H9 (cell line): ENCODE measurements around the gene TMEM59. TPM values are rescaled to one million over a fixed set of nuclear protein-coding genes. Genes with fewer than 3 reads are reported as not detected.

ENCODE experiments used
- DNase-seq: peaks from one replicate; pipeline ENCODE4 v3.0.0-alpha.2; 2017
- H2AFZ ChIP-seq: one replicate; pipeline ENCODE4 v1.6.1; 2013; ENCODE audit warnings: mild to moderate bottlenecking, low read length, control low read depth, moderate library complexity
- H2AK5ac ChIP-seq: 2 replicates; pipeline ENCODE4 v1.6.1; 2013; ENCODE audit warnings: low read length, control low read depth, mixed read lengths; ENCODE audit not compliant: insufficient read length
- H2BK120ac ChIP-seq: one replicate; pipeline ENCODE4 v1.6.1; 2013; ENCODE audit warnings: low read depth, mild to moderate bottlenecking, low read length, control low read depth, inconsistent platforms; ENCODE audit not compliant: poor library complexity, severe bottlenecking
- H2BK12ac ChIP-seq: 2 replicates; pipeline ENCODE4 v1.6.1; 2013; ENCODE audit warnings: low read length, control low read depth, mixed read lengths, low read depth; ENCODE audit not compliant: insufficient read length
- H2BK15ac ChIP-seq: 2 replicates; pipeline ENCODE4 v1.6.1; 2013; ENCODE audit warnings: low read depth, low read length, control low read depth
- H2BK20ac ChIP-seq: one replicate; pipeline ENCODE4 v1.6.1; 2013; ENCODE audit warnings: low read depth, mild to moderate bottlenecking, low read length, control low read depth, inconsistent platforms; ENCODE audit not compliant: poor library complexity, severe bottlenecking
- H2BK5ac ChIP-seq: 2 replicates; pipeline ENCODE4 v1.6.1; 2013; ENCODE audit warnings: low read length, control low read depth, mixed read lengths; ENCODE audit not compliant: insufficient read length
- H3K14ac ChIP-seq: 2 replicates; pipeline ENCODE4 v1.6.1; 2013; ENCODE audit warnings: low read length, control low read depth; ENCODE audit not compliant: insufficient read depth
- H3K18ac ChIP-seq: 2 replicates; pipeline ENCODE4 v1.6.1; 2013; ENCODE audit warnings: low read depth, mild to moderate bottlenecking, mixed read lengths, low read length, control low read depth; ENCODE audit not compliant: insufficient read length
- H3K23ac ChIP-seq: 2 replicates; pipeline ENCODE4 v1.6.1; 2013; ENCODE audit warnings: low read length, control low read depth, mixed read lengths, low read depth; ENCODE audit not compliant: insufficient read length
- H3K23me2 ChIP-seq: 2 replicates; pipeline ENCODE4 v1.6.1; 2013; ENCODE audit warnings: low read depth, mild to moderate bottlenecking, mixed read lengths, low read length, control low read depth; ENCODE audit not compliant: insufficient read length, poor library complexity, severe bottlenecking
- H3K27ac ChIP-seq: 2 replicates; pipeline ENCODE4 v1.5.1; 2013; ENCODE audit warnings: low read length, control low read depth, mixed read lengths, low read depth; ENCODE audit not compliant: insufficient read length
- H3K27me3 ChIP-seq: 2 replicates; pipeline ENCODE4 v1.6.1; 2013; ENCODE audit warnings: low read length, control low read depth, inconsistent platforms; ENCODE audit not compliant: insufficient read depth
- H3K4ac ChIP-seq: 2 replicates; pipeline ENCODE4 v1.6.1; 2013; ENCODE audit warnings: low read depth, mild to moderate bottlenecking, control low read depth, inconsistent platforms, low read length, moderate library complexity
- H3K4me1 ChIP-seq: 2 replicates; pipeline ENCODE4 v1.6.1; 2013; ENCODE audit warnings: low read length, control low read depth, inconsistent platforms; ENCODE audit not compliant: insufficient read depth
- H3K4me2 ChIP-seq: 2 replicates; pipeline ENCODE4 v1.6.1; 2013; ENCODE audit warnings: low read length, control low read depth, mixed read lengths; ENCODE audit not compliant: insufficient read length, insufficient read depth
- H3K56ac ChIP-seq: 2 replicates; pipeline ENCODE4 v1.6.1; 2013; ENCODE audit warnings: low read depth, mild to moderate bottlenecking, mixed read lengths, low read length, control low read depth; ENCODE audit not compliant: insufficient read length
- H3K79me1 ChIP-seq: 2 replicates; pipeline ENCODE4 v1.6.1; 2013; ENCODE audit warnings: low read depth, mild to moderate bottlenecking, moderate library complexity, low read length, control low read depth, inconsistent platforms; ENCODE audit not compliant: insufficient read depth, poor library complexity, severe bottlenecking
- H3K79me2 ChIP-seq: 2 replicates; pipeline ENCODE4 v1.6.1; 2013; ENCODE audit warnings: low read length, control low read depth, inconsistent platforms; ENCODE audit not compliant: insufficient read depth
- H3K9ac ChIP-seq: 2 replicates; pipeline ENCODE4 v1.6.1; 2013; ENCODE audit warnings: low read length, control low read depth, mixed read lengths; ENCODE audit not compliant: insufficient read length; ENCODE audit errors: extremely low read depth
- H3K9me3 ChIP-seq: one replicate; pipeline ENCODE4 v1.6.1; 2013; ENCODE audit warnings: low read depth, low read length, inconsistent platforms; ENCODE audit not compliant: control insufficient read depth
- H3T11ph ChIP-seq: one replicate; pipeline ENCODE4 v1.6.1; 2013; ENCODE audit warnings: mild to moderate bottlenecking, low read length, control low read depth, inconsistent platforms
- H4K20me1 ChIP-seq: one replicate; pipeline ENCODE4 v1.6.1; 2013; ENCODE audit not compliant: control insufficient read depth, insufficient read length, insufficient read depth
- H4K5ac ChIP-seq: 2 replicates; pipeline ENCODE4 v1.6.1; 2013; ENCODE audit warnings: low read depth, mild to moderate bottlenecking, mixed read lengths, low read length, control low read depth; ENCODE audit not compliant: insufficient read length
- H4K8ac ChIP-seq: replicated peaks from 2 replicates; pipeline ENCODE4 v1.6.1; 2013; ENCODE audit warnings: low read length, control low read depth, mixed read lengths, low read depth; ENCODE audit not compliant: insufficient read length
- H4K91ac ChIP-seq: 2 replicates; pipeline ENCODE4 v1.6.1; 2013; ENCODE audit warnings: low read depth, mild to moderate bottlenecking, moderate library complexity, mixed read lengths, low read length, control low read depth; ENCODE audit not compliant: insufficient read length
- H3K27ac Mint-ChIP-seq, 3 experiments: 2 replicates in 2 of 3; 3 replicates in 1 of 3; pipeline ENCODE4 v1.8.0; 2020 to 2021; ENCODE audit warnings: mixed read lengths in 3 of 3, mild to moderate bottlenecking in 1 of 3, moderate library complexity in 1 of 3
- H3K27me3 Mint-ChIP-seq: 2 replicates; pipeline ENCODE4 v1.8.0; 2021; ENCODE audit warnings: low read depth, mild to moderate bottlenecking, moderate library complexity, mixed read lengths
- H3K36me3 Mint-ChIP-seq, 3 experiments: 2 replicates in 2 of 3; 3 replicates in 1 of 3; pipeline ENCODE4 v1.8.0; 2020 to 2021; ENCODE audit warnings: low read depth in 3 of 3, mixed read lengths in 3 of 3; ENCODE audit not compliant: insufficient read depth in 1 of 3
- H3K4me1 Mint-ChIP-seq, 2 experiments: 2 replicates each; pipeline ENCODE4 v1.8.0; 2020; ENCODE audit warnings: mixed read lengths in 2 of 2
- H3K4me3 Mint-ChIP-seq, 2 experiments: 2 replicates in 1 of 2; 3 replicates in 1 of 2; pipeline ENCODE4 v1.8.0; 2020 to 2021; ENCODE audit warnings: mild to moderate bottlenecking in 2 of 2, mixed read lengths in 2 of 2, moderate library complexity in 1 of 2
- H3K9me3 Mint-ChIP-seq, 2 experiments: 2 replicates in 1 of 2; 3 replicates in 1 of 2; pipeline ENCODE4 v1.8.0; 2020; ENCODE audit warnings: mild to moderate bottlenecking in 2 of 2, mixed read lengths in 2 of 2, moderate library complexity in 1 of 2
- WGBS: extraction: QIAGEN DNeasy Blood & Tissue Kit; methylation state at CpG from one replicate; pipeline ENCODE4 v1.1.7; 2013; ENCODE audit warnings: missing lambda C conversion rate, low lambda C conversion rate, mixed read lengths; ENCODE audit not compliant: insufficient read length; ENCODE audit errors: extremely low coverage; 5-methylcytosine and 5-hydroxymethylcytosine counted together
- total RNA-seq: library from RNA; stranded (reverse); gene quantifications from 2 replicates; pipeline ENCODE4 v1.2.1, GENCODE V29; 2021
- TF ChIP-seq, protein P1 (sequence below): fragments of 200-600 bp; sonication (generic); conservative IDR thresholded peaks from 3 replicates; pipeline ENCODE4 v1.8.0; 2021; ENCODE audit warnings: antibody characterized with exemption, mild to moderate bottlenecking

Gene TMEM59
- total RNA-seq, 1 experiment from 2014 or later: 111 TPM

DNA sequence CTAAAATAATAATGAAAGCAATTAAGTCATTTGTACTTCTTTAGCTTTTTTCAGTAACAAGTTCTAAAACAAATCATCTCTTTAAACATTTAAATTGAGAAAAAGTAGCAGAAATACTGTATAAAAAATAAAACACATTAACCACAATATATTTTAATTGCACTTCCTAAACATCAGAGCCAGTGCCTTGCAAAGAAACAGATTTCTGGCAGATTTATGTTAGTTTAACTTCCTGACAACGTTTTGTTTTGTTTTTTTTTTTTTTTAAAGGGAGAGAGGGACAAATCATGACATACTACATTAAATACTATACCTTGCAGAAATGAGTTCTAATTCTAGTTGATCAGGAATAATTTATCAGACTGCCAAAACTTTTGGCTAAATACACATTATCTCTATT is 11.2 kb downstream of the TMEM59 start:
- no CpG with 5 or more reads among the region's 1 CpG for WGBS
- H3K9me3 ChIP-seq: no peaks in the 10 kb centered on the region

More for the DNA sequence above, 11.2 kb downstream of the TMEM59 start:
- H3K79me2 ChIP-seq: no peaks in the 10 kb centered on the region
- no peak overlapping the region for H4K91ac ChIP-seq
- no peak overlapping the region for H3K14ac ChIP-seq
- no peaks in the 10 kb centered on the region for H3K23me2 ChIP-seq
- H3K4me1 ChIP-seq: no peaks in the 10 kb centered on the region
- no peak overlapping the region for H2BK12ac ChIP-seq
- H3K18ac ChIP-seq: no peak overlapping the region
- H3K4ac ChIP-seq: no peak overlapping the region
- no peaks in the 10 kb centered on the region for H3K4me1 Mint-ChIP-seq
- H3K27me3 ChIP-seq: no peaks in the 10 kb centered on the region
- no peak overlapping the region for H3K23ac ChIP-seq
- no peak overlapping the region for H2BK20ac ChIP-seq
- H2BK5ac ChIP-seq: no peak overlapping the region
- no peaks in the 10 kb centered on the region for H4K20me1 ChIP-seq
- H4K8ac ChIP-seq: no peak overlapping the region
- no peak overlapping the region for H2AK5ac ChIP-seq
- no peaks in the 10 kb centered on the region for H3K9me3 Mint-ChIP-seq
- H2AFZ ChIP-seq: no peak overlapping the region
- TF ChIP-seq, protein P1, sequence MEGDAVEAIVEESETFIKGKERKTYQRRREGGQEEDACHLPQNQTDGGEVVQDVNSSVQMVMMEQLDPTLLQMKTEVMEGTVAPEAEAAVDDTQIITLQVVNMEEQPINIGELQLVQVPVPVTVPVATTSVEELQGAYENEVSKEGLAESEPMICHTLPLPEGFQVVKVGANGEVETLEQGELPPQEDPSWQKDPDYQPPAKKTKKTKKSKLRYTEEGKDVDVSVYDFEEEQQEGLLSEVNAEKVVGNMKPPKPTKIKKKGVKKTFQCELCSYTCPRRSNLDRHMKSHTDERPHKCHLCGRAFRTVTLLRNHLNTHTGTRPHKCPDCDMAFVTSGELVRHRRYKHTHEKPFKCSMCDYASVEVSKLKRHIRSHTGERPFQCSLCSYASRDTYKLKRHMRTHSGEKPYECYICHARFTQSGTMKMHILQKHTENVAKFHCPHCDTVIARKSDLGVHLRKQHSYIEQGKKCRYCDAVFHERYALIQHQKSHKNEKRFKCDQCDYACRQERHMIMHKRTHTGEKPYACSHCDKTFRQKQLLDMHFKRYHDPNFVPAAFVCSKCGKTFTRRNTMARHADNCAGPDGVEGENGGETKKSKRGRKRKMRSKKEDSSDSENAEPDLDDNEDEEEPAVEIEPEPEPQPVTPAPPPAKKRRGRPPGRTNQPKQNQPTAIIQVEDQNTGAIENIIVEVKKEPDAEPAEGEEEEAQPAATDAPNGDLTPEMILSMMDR: no peak
- H3K36me3 Mint-ChIP-seq: peaks cover 7 to 45% (median 32%) of the 10 kb centered on the region in 3 experiments; a peak in 5 of 7 replicates
- H4K5ac ChIP-seq: no peak overlapping the region
- no peak overlapping the region for H3K9ac ChIP-seq
- H3T11ph ChIP-seq: no peak overlapping the region
- no peak overlapping the region for H2BK120ac ChIP-seq
- no peak overlapping the region for H3K27ac Mint-ChIP-seq
- no peaks in the 10 kb centered on the region for H3K79me1 ChIP-seq
- DNase-seq: no peak
- H2BK15ac ChIP-seq: no peak overlapping the region
- H3K56ac ChIP-seq: no peak overlapping the region
- H3K4me2 ChIP-seq: no peak overlapping the region
- H3K27me3 Mint-ChIP-seq: no peaks in the 10 kb centered on the region
- H3K4me3 Mint-ChIP-seq: no peak overlapping the region
- no peak overlapping the region for H3K27ac ChIP-seq
